ENCODE measurements around the gene SATL1. TPM values are rescaled to one million over a fixed set of nuclear protein-coding genes. Genes with fewer than 3 reads are reported as not detected.

Gene SATL1
- total RNA-seq, 1 experiment from 2014 or later, result not detected

GRCh38 chrX:85107407-85107806 lies 136.2 kb downstream of the SATL1 start:
- RAD21 ChIA-PET (ENCODE audit: low non-redundant PET in 1 of 2, low total read pairs in 2 of 2, uncharacterized antibody in 2 of 2, unreplicated experiment in 2 of 2), result no interaction called here
- intact Hi-C loops (cut with micrococcal nuclease), result no loop called here

GRCh38 chrX:85089321-85089840 lies 154.2 kb downstream of the SATL1 start:
- intact Hi-C loops (cut with micrococcal nuclease), result no loop called here
- ATAC-seq (no peak), DNase-seq (ENCODE audit: low read depth, low spot score) (no peak)
- Histone ChIP-seq H2AFZ (ENCODE audit: low read depth, low read length, poor library complexity, severe bottlenecking) (no peak overlapping the region), H3K79me2 (ENCODE audit: insufficient read depth, low read length) (no peaks in the 10 kb centered on the region), H3K36me3 (ENCODE audit: control insufficient read depth in 1 of 2, insufficient read depth in 2 of 2, low read length in 2 of 2) (no peaks in the 10 kb centered on the region; a peak in 1 of 4 replicates), H4K20me1 (ENCODE audit: insufficient read depth) (no peaks in the 10 kb centered on the region), H3K4me3 (replicated peaks in 1 of 2; ENCODE audit: low read depth in 1 of 2, low read length in 2 of 2) (no peak overlapping the region), H3K4me2 (ENCODE audit: low read length) (no peak overlapping the region), H3K9me3 (ENCODE audit: control insufficient read depth in 1 of 2, insufficient read depth in 1 of 2, low read depth in 1 of 2, low read length in 2 of 2) (no peaks in the 10 kb centered on the region), H3K4me1 (ENCODE audit: control insufficient read depth in 1 of 2, insufficient read depth in 2 of 2, low read length in 2 of 2) (no peaks in the 10 kb centered on the region), H3K9ac (ENCODE audit: low read length) (no peak overlapping the region), H3K27me3 (ENCODE audit: insufficient read depth, low read length) (no peaks in the 10 kb centered on the region), H3K9me2 (ENCODE audit: insufficient read depth) (no peaks in the 10 kb centered on the region), H3K27ac (ENCODE audit: low read depth, low read length) (no peak overlapping the region)
- POLR2A ChIA-PET, result no interaction called here
- BruUV-seq (replicated peaks), result no TSS peak
- RAD21 ChIA-PET (ENCODE audit: low non-redundant PET in 1 of 2, low total read pairs in 2 of 2, uncharacterized antibody in 2 of 2, unreplicated experiment in 2 of 2), result no interaction called here
- CTCF ChIA-PET, result no interaction called here
- TF ChIP-seq EZH2 (IDR thresholded peaks at IDR 0.05) (no peak), YY1 (IDR thresholded peaks at IDR 0.05; ENCODE audit: extremely low read depth, insufficient replicate concordance, low read depth, low read length) (no peak), MAX (IDR thresholded peaks at IDR 0.05) (no peak), ZNF274 (IDR thresholded peaks at IDR 0.05; ENCODE audit: low read depth, low read length) (no peak), EGR1 (IDR thresholded peaks at IDR 0.05; ENCODE audit: low read depth) (no peak), POLR2A (IDR thresholded peaks at IDR 0.05; ENCODE audit: borderline replicate concordance, extremely low read depth, insufficient read depth, insufficient read length) (no peak), ZBTB33 (IDR thresholded peaks at IDR 0.05; ENCODE audit: extremely low read depth, insufficient replicate concordance, low read length) (no peak), SRF (IDR thresholded peaks at IDR 0.05; ENCODE audit: low read depth) (no peak), FOSL1 (IDR thresholded peaks at IDR 0.05; ENCODE audit: low read depth) (no peak), SIN3A (IDR thresholded peaks at IDR 0.05; ENCODE audit: low read depth) (no peak), POLR2AphosphoS5 (IDR thresholded peaks at IDR 0.05; ENCODE audit: low read depth, low read length) (no peak), CTCF (IDR thresholded peaks at IDR 0.05 in 2 of 3, conservative IDR thresholded peaks at IDR 0.05 in 1 of 3; ENCODE audit: borderline replicate concordance in 1 of 3, insufficient read depth in 1 of 3, low read depth in 2 of 3, low read length in 2 of 3) (no peak), ZFX (IDR thresholded peaks at IDR 0.05) (no peak), CEBPB (IDR thresholded peaks at IDR 0.05; ENCODE audit: low read depth) (no peak), ELF1 (IDR thresholded peaks at IDR 0.05; ENCODE audit: borderline replicate concordance, low read depth) (no peak), CBX3 (IDR thresholded peaks at IDR 0.05; ENCODE audit: low read depth) (no peak)

More at GRCh38 chrX:85107407-85107806, 136.2 kb downstream of the SATL1 start:
- ChIA-PET POLR2A (no interaction called here), CTCF (no interaction called here)
- DNase-seq (ENCODE audit: low read depth, low spot score) (no peak), ATAC-seq (no peak)
- H3K36me3 ChIP-seq (ENCODE audit: control insufficient read depth in 1 of 2, insufficient read depth in 2 of 2, low read length in 2 of 2), result no peaks in the 10 kb centered on the region
- H3K9ac ChIP-seq (ENCODE audit: low read length), result no peak overlapping the region
- BruUV-seq (replicated peaks), result no TSS peak
- no peak overlapping the region for H2AFZ ChIP-seq (ENCODE audit: low read depth, low read length, poor library complexity, severe bottlenecking)
- H3K27me3 ChIP-seq (ENCODE audit: insufficient read depth, low read length), result no peaks in the 10 kb centered on the region
- H3K79me2 ChIP-seq (ENCODE audit: insufficient read depth, low read length), result no peaks in the 10 kb centered on the region
- no peak overlapping the region for H3K4me2 ChIP-seq (ENCODE audit: low read length)
- TF ChIP-seq ZNF274 (IDR thresholded peaks at IDR 0.05; ENCODE audit: low read depth, low read length) (no peak), YY1 (IDR thresholded peaks at IDR 0.05; ENCODE audit: extremely low read depth, insufficient replicate concordance, low read depth, low read length) (no peak), EZH2 (IDR thresholded peaks at IDR 0.05) (no peak), JUND (IDR thresholded peaks at IDR 0.05) (no peak)
- H3K4me1 ChIP-seq (ENCODE audit: control insufficient read depth in 1 of 2, insufficient read depth in 2 of 2, low read length in 2 of 2), result no peaks in the 10 kb centered on the region
- no peak overlapping the region for H3K4me3 ChIP-seq (replicated peaks in 1 of 2; ENCODE audit: low read depth in 1 of 2, low read length in 2 of 2)
- no peaks in the 10 kb centered on the region for H3K9me2 ChIP-seq (ENCODE audit: insufficient read depth)
- H3K9me3 ChIP-seq (ENCODE audit: control insufficient read depth in 1 of 2, insufficient read depth in 1 of 2, low read depth in 1 of 2, low read length in 2 of 2), result no peaks in the 10 kb centered on the region
- no peaks in the 10 kb centered on the region for H4K20me1 ChIP-seq (ENCODE audit: insufficient read depth)
- no peak overlapping the region for H3K27ac ChIP-seq (ENCODE audit: low read depth, low read length)

All from HCT116 (cell line).